Esophagus squamous epithelium (tissue), 5 donors: ENCODE results near the gene RSPH1. TPM values are rescaled to one million over a fixed set of nuclear protein-coding genes. Genes with fewer than 3 reads are reported as not detected.

Experiments
- DNase-seq: peaks from one replicate; lab custom pipeline; 2025; lab: John Stamatoyannopoulos, UW
- H3K27ac ChIP-seq, 4 donors: fragments of 200-600 bp; sonication (generic); one replicate each; pipeline ENCODE4 v1.5.1; 2016 to 2019; ENCODE audit warnings: mild to moderate bottlenecking in 1 of 4
- H3K27me3 ChIP-seq, 4 donors: fragments of 200-600 bp; sonication (generic); 1 replicate in 3 of 4; 2 replicates in 1 of 4; pipeline versions ENCODE4 v1.5.1 to v1.6.0; 2017 to 2021; ENCODE audit warnings: antibody characterized with exemption in 1 of 4
- H3K36me3 ChIP-seq, 3 donors: fragments of 200-600 bp; sonication (generic); one replicate each; pipeline ENCODE4 v1.5.1; 2016 to 2019
- H3K4me1 ChIP-seq, 3 donors: fragments of 200-600 bp; sonication (generic); one replicate each; pipeline ENCODE4 v1.5.1; 2017 to 2019
- H3K4me3 ChIP-seq, 4 donors: fragments of 200-600 bp; sonication (generic); 1 replicate in 3 of 4; 2 replicates in 1 of 4; pipeline ENCODE4 v1.5.1; 2016 to 2019; ENCODE audit warnings: mild to moderate bottlenecking in 2 of 4, moderate library complexity in 1 of 4
- H3K9me3 ChIP-seq, 3 donors: fragments of 200-600 bp; sonication (generic); one replicate each; pipeline ENCODE4 v1.5.1; 2016 to 2019
- POLR2A ChIP-seq, 4 donors: fragments of 450-650 bp; IDR thresholded peaks; one replicate each; pipeline ENCODE4 v1.6.1; 2017; ENCODE audit warnings: antibody characterized with exemption in 4 of 4, mild to moderate bottlenecking in 4 of 4, moderate library complexity in 3 of 4
- WGBS, 2 donors: methylation state at CpG; one replicate each; pipeline ENCODE4 v1.1.5; 2018; 5-methylcytosine and 5-hydroxymethylcytosine counted together
- intact Hi-C: fragments of 100-400 bp; cut with DNase I; formaldehyde crosslinking; loops from one replicate; pipeline ENCODE4 v1.15.0; 2022
- total RNA-seq, 4 donors: library from RNA; depleted of rRNA; stranded (reverse); fragments of >200 nt; gene quantifications; one replicate each; pipeline ENCODE4 v1.1.0, GENCODE V29; 2016
- TF ChIP-seq, protein P1 (sequence below), 6 experiments: fragments of 450-650 bp in 4 of 6; fragments of 200-600 bp in 2 of 6; sonication (generic) in 2 of 6; IDR thresholded peaks; one replicate each; pipeline ENCODE4 v1.5.1; 2016 to 2019; ENCODE audit warnings: antibody characterized with exemption in 6 of 6, mild to moderate bottlenecking in 4 of 6, moderate library complexity in 4 of 6
- donor health status: DM: yes; HTN: yes; CAD: no.

Gene RSPH1
- total RNA-seq, 4 donors from 2014 or later: 0.19 TPM; not detected in 3

DNA sequence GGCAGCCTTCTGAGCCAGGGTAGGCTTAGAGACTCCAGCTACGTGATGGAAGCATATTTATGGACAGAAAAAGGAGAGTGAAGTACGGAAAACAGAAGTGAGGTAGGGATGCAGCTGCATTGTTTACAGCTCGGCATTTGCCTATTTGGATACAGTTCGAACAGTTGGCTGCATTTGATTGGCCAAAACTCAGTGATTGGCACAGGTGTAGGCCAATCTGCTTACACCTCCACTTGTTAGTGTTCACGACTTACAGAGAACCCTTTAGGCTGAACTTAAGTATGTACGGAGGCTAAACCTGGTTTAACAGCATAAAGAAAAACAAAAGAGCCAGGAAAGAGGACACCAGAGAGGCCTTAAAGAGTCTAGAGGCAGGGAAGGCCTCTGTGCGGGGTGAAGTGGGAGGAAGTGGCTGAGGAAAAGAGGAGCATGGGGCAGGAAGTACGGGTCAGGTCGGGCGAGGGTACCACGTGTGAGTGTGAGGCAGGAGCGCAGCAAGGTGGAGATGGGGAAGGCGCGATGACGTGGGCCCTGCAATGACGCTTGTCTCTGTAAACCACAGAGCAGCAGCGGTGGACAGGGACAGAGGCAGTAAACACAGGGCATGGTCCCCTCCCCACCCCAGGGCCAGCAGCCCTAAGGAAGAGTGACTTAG lies 32.0 kb downstream of the RSPH1 start:
- H3K9me3 ChIP-seq: no peaks in the 10 kb centered on the region
- H3K27me3 ChIP-seq: no peaks in the 10 kb centered on the region
- H3K4me1 ChIP-seq: peaks cover 0 to 51% (median 11%) of the 10 kb centered on the region in 3 donors
- 73 to 79% methylated on average over 17 of the region's 17 CpGs for WGBS, 2 donors
- TF ChIP-seq POLR2A (IDR thresholded peaks at IDR 0.05): no peak
- TF ChIP-seq, protein P1, sequence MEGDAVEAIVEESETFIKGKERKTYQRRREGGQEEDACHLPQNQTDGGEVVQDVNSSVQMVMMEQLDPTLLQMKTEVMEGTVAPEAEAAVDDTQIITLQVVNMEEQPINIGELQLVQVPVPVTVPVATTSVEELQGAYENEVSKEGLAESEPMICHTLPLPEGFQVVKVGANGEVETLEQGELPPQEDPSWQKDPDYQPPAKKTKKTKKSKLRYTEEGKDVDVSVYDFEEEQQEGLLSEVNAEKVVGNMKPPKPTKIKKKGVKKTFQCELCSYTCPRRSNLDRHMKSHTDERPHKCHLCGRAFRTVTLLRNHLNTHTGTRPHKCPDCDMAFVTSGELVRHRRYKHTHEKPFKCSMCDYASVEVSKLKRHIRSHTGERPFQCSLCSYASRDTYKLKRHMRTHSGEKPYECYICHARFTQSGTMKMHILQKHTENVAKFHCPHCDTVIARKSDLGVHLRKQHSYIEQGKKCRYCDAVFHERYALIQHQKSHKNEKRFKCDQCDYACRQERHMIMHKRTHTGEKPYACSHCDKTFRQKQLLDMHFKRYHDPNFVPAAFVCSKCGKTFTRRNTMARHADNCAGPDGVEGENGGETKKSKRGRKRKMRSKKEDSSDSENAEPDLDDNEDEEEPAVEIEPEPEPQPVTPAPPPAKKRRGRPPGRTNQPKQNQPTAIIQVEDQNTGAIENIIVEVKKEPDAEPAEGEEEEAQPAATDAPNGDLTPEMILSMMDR (IDR thresholded peaks at IDR 0.05): no peak
- H3K36me3 ChIP-seq: no peaks in the 10 kb centered on the region
- intact Hi-C loops: no loop called here
- DNase-seq: no peak
- no peak overlapping the region for H3K4me3 ChIP-seq
- H3K27ac ChIP-seq: no peak overlapping the region

DNA sequence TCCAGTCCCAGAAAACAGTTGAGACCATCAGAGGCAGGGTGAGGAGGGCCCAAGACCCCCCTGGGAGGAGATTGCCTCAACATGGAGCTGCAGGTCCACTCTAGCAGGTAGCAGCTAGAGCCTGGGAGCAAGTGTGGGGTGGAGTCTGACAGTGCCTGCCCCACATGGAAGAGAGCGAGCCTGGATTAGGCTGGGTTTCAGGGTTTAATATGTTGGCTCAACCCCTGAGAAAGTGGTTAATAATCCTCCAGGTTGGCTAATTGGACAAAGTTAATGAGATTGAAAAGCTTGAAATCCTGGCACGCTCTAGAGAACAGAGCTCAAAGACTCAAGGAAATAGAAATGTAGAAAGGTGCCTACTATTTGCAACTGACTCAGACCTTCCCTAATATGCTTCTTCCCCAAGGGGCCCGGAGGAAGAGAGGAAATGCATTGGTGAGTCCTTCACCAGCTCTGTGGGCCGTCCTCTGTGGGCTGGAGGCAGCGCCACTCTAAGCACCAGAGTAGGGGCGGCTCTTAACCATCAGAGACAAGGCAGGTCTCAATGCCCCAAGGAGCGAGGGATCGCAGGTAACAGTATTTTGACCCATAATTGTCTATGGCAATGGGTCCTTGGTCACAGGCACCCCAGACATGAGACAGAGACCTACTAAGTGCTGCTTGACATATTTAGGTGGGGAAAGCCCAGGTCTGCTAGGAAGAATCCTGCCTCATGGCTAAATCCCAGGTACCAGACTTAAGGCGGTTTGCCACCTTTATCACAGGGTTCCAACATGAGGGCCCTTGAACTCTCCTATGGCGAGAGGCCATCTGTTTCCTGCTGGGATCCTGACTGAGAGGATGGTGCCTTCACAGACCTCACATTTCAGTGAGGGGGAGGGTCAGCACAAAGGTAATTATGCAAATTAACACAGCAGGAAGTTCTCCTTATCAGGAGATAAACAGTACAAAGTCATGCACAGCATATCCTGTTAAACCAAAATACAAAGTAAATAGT lies 33.8 kb downstream of the RSPH1 start:
- H3K27me3 ChIP-seq: no peaks in the 10 kb centered on the region
- TF ChIP-seq, protein P1 (IDR thresholded peaks at IDR 0.05): no peak
- no peak for TF ChIP-seq POLR2A (IDR thresholded peaks at IDR 0.05)
- no peak overlapping the region for H3K4me3 ChIP-seq
- peak overlapping the region in 2 of 4 donors; percentile 14 to 27 for H3K27ac ChIP-seq
- WGBS, 2 donors: 66 to 69% methylated on average over 5 to 8 of the region's 10 CpGs
- no peaks in the 10 kb centered on the region for H3K9me3 ChIP-seq
- no peaks in the 10 kb centered on the region for H3K36me3 ChIP-seq
- DNase-seq: no peak
- intact Hi-C loops: no loop called here
- H3K4me1 ChIP-seq: peaks cover 0 to 32% (median 8%) of the 10 kb centered on the region in 3 donors

DNA sequence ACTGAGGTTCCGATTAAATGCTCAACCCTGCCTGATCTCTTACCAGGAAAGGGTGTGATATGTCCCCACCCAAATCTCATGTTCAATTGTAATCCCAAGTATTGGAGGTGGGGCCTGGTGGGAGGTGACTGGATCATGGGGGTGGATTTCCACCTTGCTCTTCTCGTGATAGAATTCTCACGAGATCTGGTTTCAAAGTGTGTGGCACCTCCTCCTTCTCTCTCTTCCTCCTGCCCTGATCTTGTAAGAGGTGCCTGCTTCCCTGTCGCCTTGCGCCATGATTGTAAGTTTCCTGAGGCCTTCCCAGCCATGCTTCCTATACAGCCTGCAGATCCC lies 34.9 kb downstream of the RSPH1 start:
- H3K27ac ChIP-seq: no peak overlapping the region

DNA sequence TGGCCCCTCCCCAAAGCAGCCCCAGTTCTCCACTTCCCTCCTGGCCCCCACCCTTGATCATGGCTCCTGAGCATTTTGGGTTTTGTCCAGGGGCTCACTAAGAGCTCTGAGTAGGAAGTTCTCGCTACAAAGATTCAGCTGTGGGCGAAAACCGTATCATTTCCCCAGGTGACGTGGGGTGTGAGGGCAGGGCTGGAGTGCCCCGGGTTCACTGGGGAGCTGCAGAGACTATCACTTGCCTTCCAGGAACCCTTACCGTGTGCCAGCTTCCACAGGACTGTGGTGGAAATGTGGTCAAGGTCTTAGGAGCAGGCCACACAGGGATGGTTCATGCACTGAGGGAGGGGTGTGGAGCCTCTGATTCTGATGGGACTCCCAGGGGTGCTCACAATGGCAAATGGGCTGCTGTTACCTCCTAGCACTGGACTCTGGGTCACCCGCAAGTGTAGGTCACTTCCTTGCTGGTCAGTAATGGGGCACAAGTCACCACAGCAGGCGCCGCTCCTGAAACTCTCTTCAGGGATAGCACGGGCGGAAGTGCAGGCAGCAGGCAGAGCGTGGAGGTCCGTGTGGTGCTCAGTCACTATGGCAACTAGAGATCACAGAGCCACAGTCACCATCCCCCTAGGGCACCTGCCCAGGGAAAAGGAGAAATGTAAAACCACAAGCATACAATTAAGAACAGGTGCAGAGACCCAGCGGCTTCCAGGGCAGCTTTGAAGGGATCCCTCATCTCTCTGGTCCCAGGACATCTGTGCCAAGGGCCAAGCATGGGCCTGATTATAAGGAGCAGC lies 35.4 kb downstream of the RSPH1 start:
- intact Hi-C loops: no loop called here

More for the DNA sequence above, 34.9 kb downstream of the RSPH1 start:
- H3K36me3 ChIP-seq: no peaks in the 10 kb centered on the region
- intact Hi-C loops: no loop called here
- H3K27me3 ChIP-seq: no peaks in the 10 kb centered on the region
- WGBS, 2 donors: 65 to 74% methylated on average over 5 of the region's 5 CpGs
- no peak for DNase-seq
- no peak overlapping the region for H3K4me3 ChIP-seq
- no peaks in the 10 kb centered on the region for H3K9me3 ChIP-seq
- no peak for TF ChIP-seq POLR2A (IDR thresholded peaks at IDR 0.05)
- TF ChIP-seq, protein P1 (IDR thresholded peaks at IDR 0.05): no peak
- H3K4me1 ChIP-seq: peaks cover 0 to 30% (median 5%) of the 10 kb centered on the region in 3 donors

More for the DNA sequence above, 35.4 kb downstream of the RSPH1 start:
- Histone ChIP-seq H3K27ac (no peak overlapping the region), H3K9me3 (no peaks in the 10 kb centered on the region), H3K4me3 (no peak overlapping the region), H3K27me3 (no peaks in the 10 kb centered on the region), H3K36me3 (no peaks in the 10 kb centered on the region), H3K4me1 (peaks cover 0 to 29% (median 4%) of the 10 kb centered on the region in 3 donors)
- no peak for TF ChIP-seq POLR2A (IDR thresholded peaks at IDR 0.05)
- TF ChIP-seq, protein P1 (IDR thresholded peaks at IDR 0.05): no peak
- DNase-seq: no peak
- 74 to 85% methylated on average over 2 to 4 of the region's 14 CpGs for WGBS, 2 donors
